ENCODE measurements around the gene COL4A6. TPM values are rescaled to one million over a fixed set of nuclear protein-coding genes. Genes with fewer than 3 reads are reported as not detected.

COL4A6 gene
- total and polyA plus RNA-seq, 2 of the 8 experiments (the other 6 are each of a cell fraction or from before 2014, with no cell fraction given): 5.9 to 11.8 TPM

DNA sequence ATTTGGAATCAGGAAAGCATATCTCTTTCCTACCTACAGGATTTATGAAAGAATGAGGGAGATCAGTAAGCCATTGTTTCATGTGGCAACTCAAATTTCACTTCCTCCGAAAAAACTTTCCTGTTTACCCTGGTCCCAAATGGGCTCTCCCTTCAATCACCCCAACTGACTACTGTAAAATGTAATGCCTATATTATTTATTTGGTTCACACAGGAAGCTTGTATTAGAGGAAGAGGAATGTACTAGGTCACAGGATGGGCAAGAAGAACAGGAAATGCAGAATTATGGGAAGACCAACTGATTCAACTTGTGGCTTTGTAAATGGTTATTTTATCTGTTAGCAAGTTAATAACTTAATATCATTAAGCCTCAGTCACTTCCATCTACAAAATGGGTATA lies 23.1 kb downstream of the COL4A6 start:
- Histone ChIP-seq H3K79me1 (ENCODE audit: low read depth, low read length) (no peaks in the 10 kb centered on the region), H3K27ac (ENCODE audit: low read depth, low read length) (no peak overlapping the region), H3K79me2 (ENCODE audit: control insufficient read depth in 1 of 2, insufficient read depth in 2 of 2, low read length in 2 of 2) (no peaks in the 10 kb centered on the region), H4K91ac (replicated peaks; ENCODE audit: insufficient read length, low read length) (no peak overlapping the region), H2BK12ac (ENCODE audit: low read depth, low read length) (no peak overlapping the region), H4K5ac (ENCODE audit: insufficient read length, low read depth, low read length) (no peak overlapping the region), H3K14ac (ENCODE audit: insufficient read length) (no peak overlapping the region), H3K23ac (ENCODE audit: insufficient read length) (no peak overlapping the region), H4K20me1 (replicated peaks in 1 of 2; ENCODE audit: control insufficient read depth in 1 of 2, insufficient read depth in 2 of 2, low read length in 2 of 2) (no peaks in the 10 kb centered on the region), H2BK20ac (ENCODE audit: low read length) (no peak overlapping the region), H3K27me3 (replicated peaks in 1 of 4; ENCODE audit: control insufficient read depth in 3 of 4, extremely low read depth in 1 of 4, insufficient read depth in 3 of 4, low read length in 3 of 4) (no peaks in the 10 kb centered on the region), H3K4me3 (ENCODE audit: extremely low read depth in 1 of 4, insufficient read depth in 2 of 4, low read depth in 3 of 4, low read length in 4 of 4) (no peak overlapping the region), H2AFZ (ENCODE audit: low read length) (no peak overlapping the region), H2BK5ac (ENCODE audit: low read depth, low read length) (no peak overlapping the region), H3K18ac (ENCODE audit: extremely low read depth, low read length) (no peak overlapping the region), H3K9ac (replicated peaks in 1 of 4; ENCODE audit: extremely low read depth in 1 of 4, low read depth in 3 of 4, low read length in 3 of 4) (no peak overlapping the region), H4K8ac (ENCODE audit: extremely low read depth, insufficient read depth, low read length) (no peak overlapping the region), H3K23me2 (ENCODE audit: low read depth, low read length) (no peaks in the 10 kb centered on the region), H2AK5ac (ENCODE audit: low read depth, low read length) (no peak overlapping the region), H3K4ac (replicated peaks; ENCODE audit: insufficient read length, low read depth, low read length) (no peak overlapping the region), H3K56ac (replicated peaks; ENCODE audit: insufficient read length, low read depth, low read length) (no peak overlapping the region), H3K4me1 (replicated peaks in 1 of 4; ENCODE audit: control insufficient read depth in 3 of 4, insufficient read depth in 4 of 4, low read length in 3 of 4) (peaks cover 0 to 8% (median 4%) of the 10 kb centered on the region in 4 experiments; a peak in 4 of 7 replicates), H2BK120ac (replicated peaks; ENCODE audit: low read depth, low read length) (no peak overlapping the region), H3K9me3 (ENCODE audit: insufficient read depth in 2 of 2, low read depth in 1 of 2, low read length in 1 of 2) (no peaks in the 10 kb centered on the region), H3K4me2 (ENCODE audit: insufficient read depth in 1 of 2, low read depth in 2 of 2, low read length in 2 of 2) (no peak overlapping the region), H3K36me3 (ENCODE audit: control insufficient read depth in 2 of 4, insufficient read depth in 4 of 4, low read length in 3 of 4) (no peaks in the 10 kb centered on the region), H2BK15ac (ENCODE audit: low read length) (no peak overlapping the region)
- POLR2A ChIA-PET (ENCODE audit: partially characterized antibody): no interaction called here
- TF ChIP-seq JUN (IDR thresholded peaks at IDR 0.05; ENCODE audit: low read depth, low read length) (no peak), POLR2AphosphoS5 (IDR thresholded peaks at IDR 0.05; ENCODE audit: low read depth, low read length) (no peak), SAP30 (IDR thresholded peaks at IDR 0.05; ENCODE audit: insufficient read depth, insufficient replicate concordance, low read length) (no peak), MAFK (IDR thresholded peaks at IDR 0.05; ENCODE audit: low read depth, low read length) (no peak), RAD21 (IDR thresholded peaks at IDR 0.05 in 1 of 2, conservative IDR thresholded peaks at IDR 0.05 in 1 of 2; ENCODE audit: low read depth in 2 of 2, low read length in 2 of 2) (no peak), CBX5 (IDR thresholded peaks at IDR 0.05; ENCODE audit: low read depth, low read length) (no peak), SP4 (IDR thresholded peaks at IDR 0.05; ENCODE audit: low read length) (no peak), GTF2F1 (IDR thresholded peaks at IDR 0.05; ENCODE audit: borderline replicate concordance, low read depth, low read length) (no peak), TCF12 (IDR thresholded peaks at IDR 0.05; ENCODE audit: low read depth, low read length) (no peak), CBX8 (IDR thresholded peaks at IDR 0.05; ENCODE audit: borderline replicate concordance, low read depth, low read length) (no peak), SRF (IDR thresholded peaks at IDR 0.05; ENCODE audit: low read depth, low read length) (no peak), POU5F1 (IDR thresholded peaks at IDR 0.05; ENCODE audit: low read depth, low read length) (no peak), KDM1A (IDR thresholded peaks at IDR 0.05; ENCODE audit: borderline replicate concordance, low read length) (no peak)
- FAIRE-seq (no peak), DNase-seq (ENCODE audit: low read depth in 1 of 2, low spot score in 2 of 2) (no peak)
- CTCF ChIA-PET (ENCODE audit: partially characterized antibody): no interaction called here
- WGBS, 2 experiments (ENCODE audit: extremely low coverage in 1 of 2, insufficient coverage in 1 of 2, insufficient read length in 1 of 2, insufficient replicate concordance in 2 of 2, low coverage in 1 of 2, low lambda C conversion rate in 2 of 2, missing lambda C conversion rate in 1 of 2): 80% methylated on average over 1 of the region's 1 CpG; no CpG with 5 or more reads in 1 of the 2 experiments

Data from H1 (cell line).